ENCODE data around the gene MCM7. TPM values are rescaled to one million over a fixed set of nuclear protein-coding genes. Genes with fewer than 3 reads are reported as not detected.
A peak's percentile ranks its signal among the peaks of the same experiment; 100 is the strongest.

The MCM7 gene
- total and polyA plus RNA-seq, 2 of the 13 experiments (the other 11 are each of a cell fraction or from before 2014, with no cell fraction given): 84.5 to 214 TPM

DNA sequence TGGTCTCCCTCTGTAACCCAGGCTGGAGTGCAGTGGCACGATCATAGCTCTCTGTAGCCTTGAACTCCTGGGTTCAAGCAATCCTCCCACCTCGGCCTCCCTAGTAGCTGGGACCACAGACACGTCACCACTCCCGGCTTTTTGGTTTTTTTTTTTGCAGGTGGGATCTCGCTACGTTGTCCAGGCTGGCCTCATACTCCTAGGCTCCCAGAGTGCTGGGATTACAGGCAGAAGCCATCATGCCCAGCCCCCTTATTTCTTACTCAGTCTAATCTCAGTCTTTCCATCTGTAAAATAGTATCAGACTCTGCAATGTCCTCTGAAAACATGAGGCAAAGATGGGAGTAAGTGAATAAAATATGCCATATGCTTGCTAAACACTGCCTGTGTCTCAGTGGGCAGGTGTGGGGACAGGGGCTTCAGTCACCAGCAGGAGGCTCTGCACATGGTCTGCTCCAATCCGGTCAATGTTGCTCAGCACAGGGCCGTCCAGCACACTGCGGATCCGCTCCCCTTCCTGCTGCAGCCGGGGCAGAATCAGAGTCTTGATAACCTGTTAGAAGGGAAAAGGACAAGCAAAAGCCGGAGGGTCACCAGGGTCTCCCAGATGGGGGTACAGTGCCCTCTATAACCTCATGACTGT, 8.4 kb upstream of the MCM7 start:
- Histone ChIP-seq H3K79me2 (ENCODE audit: insufficient read depth, low read length) (no peaks in the 10 kb centered on the region), H3K27ac (ENCODE audit: extremely low read length, insufficient read depth, low read length) (no peak overlapping the region), H3K4me1 (ENCODE audit: insufficient read depth, low read length) (peaks cover 22% of the 10 kb centered on the region), H2AFZ (ENCODE audit: low read length) (no peak overlapping the region), H4K20me1 (ENCODE audit: insufficient read depth, low read length) (no peaks in the 10 kb centered on the region), H3K4me2 (ENCODE audit: low read depth, low read length) (no peak overlapping the region), H3K36me3 (replicated peaks in 1 of 2; ENCODE audit: control insufficient read depth in 1 of 2, insufficient read depth in 2 of 2, low read length in 2 of 2) (peaks cover 10 to 36% of the 10 kb centered on the region in 2 experiments; a peak in 4 of 5 replicates), H3K9me3 (ENCODE audit: low read length) (no peaks in the 10 kb centered on the region), H3K27me3 (ENCODE audit: control insufficient read depth in 1 of 2, insufficient read depth in 2 of 2, low read length in 2 of 2) (no peaks in the 10 kb centered on the region), H3K4me3 (replicated peaks in 1 of 3; ENCODE audit: insufficient read depth in 1 of 3, low read depth in 2 of 3, low read length in 3 of 3) (no peak overlapping the region), H3K9ac (ENCODE audit: insufficient read depth, low read depth, low read length) (no peak overlapping the region)
- TF ChIP-seq SMC3 (IDR thresholded peaks at IDR 0.05; ENCODE audit: low read length) (peak; percentile 42; the same call in 1 of the 2 replicates), ZNF121 (CRISPR knock-in tag; IDR thresholded peaks at IDR 0.05) (peak; percentile 38; the same call in 1 of the 2 replicates), KLF13 (CRISPR knock-in tag; IDR thresholded peaks at IDR 0.05) (no peak), HNF4A (CRISPR knock-in tag; IDR thresholded peaks at IDR 0.05) (no peak), ISX (CRISPR knock-in tag; conservative IDR thresholded peaks at IDR 0.05) (no peak), JUN (CRISPR knock-in tag; IDR thresholded peaks at IDR 0.05) (no peak), ZNF510 (CRISPR knock-in tag; IDR thresholded peaks at IDR 0.05; ENCODE audit: low read depth) (no peak), THAP11 (CRISPR knock-in tag; IDR thresholded peaks at IDR 0.05) (no peak), STAG1 (CRISPR knock-in tag; IDR thresholded peaks at IDR 0.05) (peak; percentile 28; the same call in 1 of the 2 replicates), ZNF484 (CRISPR knock-in tag; IDR thresholded peaks at IDR 0.05; ENCODE audit: borderline replicate concordance, low read depth) (no peak), FIP1L1 (IDR thresholded peaks at IDR 0.05; ENCODE audit: borderline replicate concordance, insufficient read depth, low read depth, low read length) (no peak), ZNF547 (CRISPR knock-in tag; IDR thresholded peaks at IDR 0.05) (no peak), RNF2 (conservative IDR thresholded peaks at IDR 0.05; ENCODE audit: low read depth) (no peak), PTBP1 (IDR thresholded peaks at IDR 0.05; ENCODE audit: low read depth, low read length, poor library complexity, severe bottlenecking) (no peak), ZNF235 (CRISPR knock-in tag; IDR thresholded peaks at IDR 0.05; ENCODE audit: borderline replicate concordance) (no peak), ZSCAN21 (CRISPR knock-in tag; IDR thresholded peaks at IDR 0.05; ENCODE audit: borderline replicate concordance) (no peak)
- TF ChIP-seq, protein P1, sequence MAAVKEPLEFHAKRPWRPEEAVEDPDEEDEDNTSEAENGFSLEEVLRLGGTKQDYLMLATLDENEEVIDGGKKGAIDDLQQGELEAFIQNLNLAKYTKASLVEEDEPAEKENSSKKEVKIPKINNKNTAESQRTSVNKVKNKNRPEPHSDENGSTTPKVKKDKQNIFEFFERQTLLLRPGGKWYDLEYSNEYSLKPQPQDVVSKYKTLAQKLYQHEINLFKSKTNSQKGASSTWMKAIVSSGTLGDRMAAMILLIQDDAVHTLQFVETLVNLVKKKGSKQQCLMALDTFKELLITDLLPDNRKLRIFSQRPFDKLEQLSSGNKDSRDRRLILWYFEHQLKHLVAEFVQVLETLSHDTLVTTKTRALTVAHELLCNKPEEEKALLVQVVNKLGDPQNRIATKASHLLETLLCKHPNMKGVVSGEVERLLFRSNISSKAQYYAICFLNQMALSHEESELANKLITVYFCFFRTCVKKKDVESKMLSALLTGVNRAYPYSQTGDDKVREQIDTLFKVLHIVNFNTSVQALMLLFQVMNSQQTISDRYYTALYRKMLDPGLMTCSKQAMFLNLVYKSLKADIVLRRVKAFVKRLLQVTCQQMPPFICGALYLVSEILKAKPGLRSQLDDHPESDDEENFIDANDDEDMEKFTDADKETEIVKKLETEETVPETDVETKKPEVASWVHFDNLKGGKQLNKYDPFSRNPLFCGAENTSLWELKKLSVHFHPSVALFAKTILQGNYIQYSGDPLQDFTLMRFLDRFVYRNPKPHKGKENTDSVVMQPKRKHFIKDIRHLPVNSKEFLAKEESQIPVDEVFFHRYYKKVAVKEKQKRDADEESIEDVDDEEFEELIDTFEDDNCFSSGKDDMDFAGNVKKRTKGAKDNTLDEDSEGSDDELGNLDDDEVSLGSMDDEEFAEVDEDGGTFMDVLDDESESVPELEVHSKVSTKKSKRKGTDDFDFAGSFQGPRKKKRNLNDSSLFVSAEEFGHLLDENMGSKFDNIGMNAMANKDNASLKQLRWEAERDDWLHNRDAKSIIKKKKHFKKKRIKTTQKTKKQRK (IDR thresholded peaks at IDR 0.05; ENCODE audit: low read length): no peak
- TF ChIP-seq, protein P2, sequence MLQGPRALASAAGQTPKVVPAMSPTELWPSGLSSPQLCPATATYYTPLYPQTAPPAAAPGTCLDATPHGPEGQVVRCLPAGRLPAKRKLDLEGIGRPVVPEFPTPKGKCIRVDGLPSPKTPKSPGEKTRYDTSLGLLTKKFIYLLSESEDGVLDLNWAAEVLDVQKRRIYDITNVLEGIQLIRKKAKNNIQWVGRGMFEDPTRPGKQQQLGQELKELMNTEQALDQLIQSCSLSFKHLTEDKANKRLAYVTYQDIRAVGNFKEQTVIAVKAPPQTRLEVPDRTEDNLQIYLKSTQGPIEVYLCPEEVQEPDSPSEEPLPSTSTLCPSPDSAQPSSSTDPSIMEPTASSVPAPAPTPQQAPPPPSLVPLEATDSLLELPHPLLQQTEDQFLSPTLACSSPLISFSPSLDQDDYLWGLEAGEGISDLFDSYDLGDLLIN (CRISPR knock-in tag; IDR thresholded peaks at IDR 0.05; ENCODE audit: borderline replicate concordance): no peak
- TF ChIP-seq, protein P3, sequence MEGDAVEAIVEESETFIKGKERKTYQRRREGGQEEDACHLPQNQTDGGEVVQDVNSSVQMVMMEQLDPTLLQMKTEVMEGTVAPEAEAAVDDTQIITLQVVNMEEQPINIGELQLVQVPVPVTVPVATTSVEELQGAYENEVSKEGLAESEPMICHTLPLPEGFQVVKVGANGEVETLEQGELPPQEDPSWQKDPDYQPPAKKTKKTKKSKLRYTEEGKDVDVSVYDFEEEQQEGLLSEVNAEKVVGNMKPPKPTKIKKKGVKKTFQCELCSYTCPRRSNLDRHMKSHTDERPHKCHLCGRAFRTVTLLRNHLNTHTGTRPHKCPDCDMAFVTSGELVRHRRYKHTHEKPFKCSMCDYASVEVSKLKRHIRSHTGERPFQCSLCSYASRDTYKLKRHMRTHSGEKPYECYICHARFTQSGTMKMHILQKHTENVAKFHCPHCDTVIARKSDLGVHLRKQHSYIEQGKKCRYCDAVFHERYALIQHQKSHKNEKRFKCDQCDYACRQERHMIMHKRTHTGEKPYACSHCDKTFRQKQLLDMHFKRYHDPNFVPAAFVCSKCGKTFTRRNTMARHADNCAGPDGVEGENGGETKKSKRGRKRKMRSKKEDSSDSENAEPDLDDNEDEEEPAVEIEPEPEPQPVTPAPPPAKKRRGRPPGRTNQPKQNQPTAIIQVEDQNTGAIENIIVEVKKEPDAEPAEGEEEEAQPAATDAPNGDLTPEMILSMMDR (CRISPR knock-in tag; IDR thresholded peaks at IDR 0.05): peak; percentile 38
- ChIA-PET CTCF (ENCODE audit: low intra/inter-chr PET ratio, low total read pairs) (interaction anchor here (1.7 kb wide), 1 partner anchor 21 kb away, joined by 5 read pairs; no protein-coding TSS in a partner anchor), POLR2A (no interaction called here)
- DNase-seq (ENCODE audit: low spot score) (no peak), ATAC-seq (peak; percentile 74), FAIRE-seq (no peak)
- in situ Hi-C loops (cut with HindIII; ENCODE audit: extremely low pct_ligation_motif_present, low pct_unique_long_range_greater_than_20kb) (no loop called here), intact Hi-C loops (cut with micrococcal nuclease; ENCODE audit: unreplicated experiment) (no loop called here)
- BruUV-seq (replicated peaks): no TSS peak
- 79% methylated on average over 7 of the region's 12 CpGs for WGBS (ENCODE audit: low lambda C conversion rate)

Measured in HepG2 (cell line).